AG09319 (cell line): Measurements from ENCODE around the gene THBS1.

Experiments
- DNase-seq: peaks from one replicate; pipeline ENCODE4 v3.0.0-alpha.2; 2010; ENCODE audit warnings: low read depth; ENCODE audit errors: extremely low read depth
- TF ChIP-seq, protein P1 (sequence below): IDR thresholded peaks from 2 replicates; pipeline ENCODE4 v1.5.1; 2011; ENCODE audit warnings: low read depth, mild to moderate bottlenecking, inconsistent platforms, low read length, moderate library complexity

THBS1 gene

DNA sequence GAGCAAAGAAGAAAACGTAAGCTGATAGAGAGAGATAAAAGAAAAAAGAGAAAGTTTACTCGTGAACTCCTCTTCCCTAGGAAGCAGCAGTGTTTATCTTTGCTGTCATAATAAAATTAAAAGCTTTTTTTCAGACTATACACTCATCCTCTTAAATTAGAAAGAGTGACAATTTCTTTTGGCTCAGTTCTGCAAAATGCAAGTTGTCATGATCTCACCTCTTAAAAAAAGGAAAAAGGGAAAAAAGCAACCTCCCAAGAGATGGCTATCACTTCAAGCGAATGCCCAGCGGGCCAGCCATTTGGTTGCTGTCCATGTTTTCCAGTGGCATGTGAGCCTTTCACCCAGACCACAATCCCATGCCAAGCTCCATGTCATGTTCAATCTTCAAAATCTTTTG lies 7.0 kb upstream of the THBS1 start:
- TF ChIP-seq, protein P1, sequence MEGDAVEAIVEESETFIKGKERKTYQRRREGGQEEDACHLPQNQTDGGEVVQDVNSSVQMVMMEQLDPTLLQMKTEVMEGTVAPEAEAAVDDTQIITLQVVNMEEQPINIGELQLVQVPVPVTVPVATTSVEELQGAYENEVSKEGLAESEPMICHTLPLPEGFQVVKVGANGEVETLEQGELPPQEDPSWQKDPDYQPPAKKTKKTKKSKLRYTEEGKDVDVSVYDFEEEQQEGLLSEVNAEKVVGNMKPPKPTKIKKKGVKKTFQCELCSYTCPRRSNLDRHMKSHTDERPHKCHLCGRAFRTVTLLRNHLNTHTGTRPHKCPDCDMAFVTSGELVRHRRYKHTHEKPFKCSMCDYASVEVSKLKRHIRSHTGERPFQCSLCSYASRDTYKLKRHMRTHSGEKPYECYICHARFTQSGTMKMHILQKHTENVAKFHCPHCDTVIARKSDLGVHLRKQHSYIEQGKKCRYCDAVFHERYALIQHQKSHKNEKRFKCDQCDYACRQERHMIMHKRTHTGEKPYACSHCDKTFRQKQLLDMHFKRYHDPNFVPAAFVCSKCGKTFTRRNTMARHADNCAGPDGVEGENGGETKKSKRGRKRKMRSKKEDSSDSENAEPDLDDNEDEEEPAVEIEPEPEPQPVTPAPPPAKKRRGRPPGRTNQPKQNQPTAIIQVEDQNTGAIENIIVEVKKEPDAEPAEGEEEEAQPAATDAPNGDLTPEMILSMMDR: no peak
- no peak for DNase-seq

DNA sequence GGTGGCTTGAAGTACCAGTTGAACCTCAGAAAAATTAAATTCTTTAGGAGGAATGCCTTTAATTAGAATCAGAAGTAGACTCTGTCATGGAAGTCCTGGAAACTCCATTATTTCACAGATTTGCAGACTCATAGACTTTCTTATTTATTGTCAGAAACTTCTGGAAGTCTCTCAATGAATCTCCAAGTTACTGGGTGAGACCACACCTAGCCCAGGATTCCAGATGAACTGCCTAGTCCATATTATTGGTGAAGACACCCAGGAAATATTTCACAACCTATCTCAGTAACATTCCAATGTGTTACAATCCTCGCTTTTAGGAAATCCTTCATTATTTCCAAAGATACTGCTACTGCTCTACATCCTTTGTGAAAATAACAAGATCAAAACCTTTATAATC lies 6.5 kb upstream of the THBS1 start:
- DNase-seq: no peak
- TF ChIP-seq, protein P1: no peak

DNA sequence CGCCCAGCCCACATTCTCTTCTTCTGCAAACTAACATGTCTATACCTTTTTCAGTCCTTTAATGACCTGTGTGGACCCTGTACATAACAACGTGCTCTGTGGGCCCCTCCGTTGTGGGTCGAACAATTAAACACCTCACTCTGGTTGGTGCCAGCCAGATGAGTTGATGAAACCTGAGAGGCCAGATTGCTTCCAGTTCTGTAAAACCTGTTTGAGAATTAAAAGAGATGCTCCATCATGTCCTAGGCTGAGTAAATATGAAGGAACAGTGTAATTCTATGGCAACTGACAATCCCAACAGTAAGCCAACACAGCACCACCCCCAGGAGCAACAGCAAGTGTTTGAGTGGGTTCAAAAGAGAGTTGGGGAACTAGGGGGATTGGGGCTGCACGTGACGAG lies 5.7 kb upstream of the THBS1 start:
- no peak for DNase-seq
- TF ChIP-seq, protein P1: no peak

DNA sequence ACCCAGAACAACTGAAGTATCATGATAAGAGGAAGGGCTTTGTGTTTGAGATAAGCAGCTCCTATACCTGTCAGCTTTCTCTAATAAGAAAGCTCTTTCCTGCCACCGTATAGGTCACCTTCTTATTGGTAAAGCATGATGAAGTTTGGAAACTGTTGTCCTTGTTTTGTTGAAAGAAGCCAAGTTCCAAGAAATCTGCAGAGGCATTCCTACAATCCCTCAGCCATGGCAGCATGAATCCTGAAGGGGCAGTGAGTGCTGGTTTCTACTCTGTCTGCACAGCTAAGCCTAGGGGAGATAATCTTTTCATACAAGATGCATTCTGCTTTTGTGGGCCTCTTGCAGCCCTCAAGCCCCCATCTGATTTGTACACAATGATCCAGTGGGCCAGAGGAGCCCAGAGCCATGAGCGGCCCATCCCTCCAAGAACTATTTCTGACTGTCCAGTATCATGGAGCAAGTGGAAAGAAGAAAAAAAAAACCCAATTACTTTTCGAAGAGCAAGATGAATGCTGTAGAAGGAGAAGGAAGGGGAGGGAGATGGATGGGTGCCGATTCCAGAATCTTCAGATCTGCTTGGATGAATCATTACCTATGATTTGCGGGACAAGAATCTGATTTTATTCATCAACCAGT lies 1.9 kb upstream of the THBS1 start:
- peak; percentile 15 for DNase-seq
- TF ChIP-seq, protein P1: peak; percentile 30

DNA sequence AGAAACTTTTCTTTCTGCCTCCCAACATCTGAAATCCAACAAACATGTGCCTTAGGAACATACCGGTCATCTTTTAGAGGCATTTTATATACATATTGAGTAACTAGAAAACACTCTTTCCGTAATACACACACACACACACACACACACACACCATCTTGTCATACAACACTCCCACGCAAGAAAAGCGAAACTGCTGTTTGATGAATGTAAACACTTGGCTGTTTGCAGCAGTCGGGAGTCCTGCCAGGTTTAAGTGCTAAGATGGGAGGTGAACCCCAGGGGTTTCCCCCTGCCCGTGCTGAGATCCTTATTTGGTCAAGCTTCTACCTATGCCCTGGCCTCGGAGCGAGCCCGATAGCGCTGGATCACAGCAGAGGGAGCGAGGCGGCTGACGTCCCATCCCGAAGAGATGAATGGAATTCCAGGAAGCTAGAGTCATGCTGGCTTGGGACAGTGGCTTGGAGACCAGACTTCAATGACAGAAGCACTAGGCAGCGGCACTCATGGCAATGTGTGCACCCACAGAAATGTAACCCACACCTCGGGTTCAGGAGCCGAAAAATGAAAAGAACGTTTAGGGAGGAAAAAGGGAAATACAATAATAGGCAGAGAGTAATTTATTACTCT lies 1.3 kb upstream of the THBS1 start:
- TF ChIP-seq, protein P1: no peak
- peak; percentile 89 for DNase-seq

DNA sequence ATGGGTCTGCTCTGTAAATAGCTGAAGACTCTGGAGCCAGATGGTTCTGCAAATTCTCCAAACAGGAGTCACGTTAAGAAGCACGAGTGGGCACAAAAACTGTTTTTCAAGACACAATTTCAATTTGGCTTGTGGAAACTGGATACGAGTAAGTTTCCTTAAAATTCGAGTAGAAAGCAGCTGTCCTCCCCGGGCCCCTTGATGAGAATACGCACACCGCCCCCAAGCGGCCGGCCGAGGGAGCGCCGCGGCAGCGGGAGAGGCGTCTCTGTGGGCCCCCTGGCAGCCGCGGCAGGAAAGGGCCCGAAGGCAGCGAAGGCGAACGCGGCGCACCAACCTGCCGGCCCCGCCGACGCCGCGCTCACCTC lies 778 bp upstream of the THBS1 start:
- peak; percentile 97 for DNase-seq
- TF ChIP-seq, protein P1: peak; percentile 87

DNA sequence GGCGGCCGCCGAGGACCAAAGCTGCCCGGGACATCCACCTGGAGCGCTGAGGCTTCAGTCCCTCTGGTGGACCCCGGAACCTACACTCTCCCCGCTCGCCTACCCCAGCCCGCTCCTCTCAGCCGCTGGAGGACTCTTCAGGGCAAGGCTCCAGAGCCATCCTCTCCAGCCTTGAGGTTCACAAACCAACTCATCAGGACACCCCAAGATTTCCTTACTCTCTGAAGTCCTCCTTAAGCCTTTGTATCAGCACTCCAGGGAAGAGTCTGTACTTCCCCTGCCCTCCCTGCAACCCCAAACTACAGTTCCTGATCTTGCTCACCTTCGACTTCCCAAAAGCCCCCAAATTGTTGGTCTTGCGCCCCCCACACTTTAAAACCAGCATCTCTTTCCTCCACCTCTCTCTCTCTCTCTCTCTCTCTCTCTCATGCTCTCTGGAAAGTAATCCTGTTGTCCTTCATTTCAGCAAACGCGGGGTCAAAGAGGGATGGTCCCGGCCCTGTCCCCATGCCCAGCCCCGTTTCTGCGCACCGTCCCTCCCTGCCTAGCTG lies 438 bp downstream of the THBS1 start:
- no peak for DNase-seq
- TF ChIP-seq, protein P1: no peak
